ENCODE measurements around the gene MZT2A. TPM values are rescaled to one million over a fixed set of nuclear protein-coding genes. Genes with fewer than 3 reads are reported as not detected.
"Not testable (repeated sequence)": the region's sequence is repeated elsewhere in the genome, so short reads cannot be mapped to it uniquely, and the experiment has no call there.

Gene MZT2A
- polyA plus RNA-seq, 1 of the 3 experiments (the other 2 are of a cell fraction): 61.9 TPM

- TF ChIP-seq PBX3 (IDR thresholded peaks at IDR 0.05): peak; percentile 43; the same call in 1 of the 2 replicates
- H3K9me2 ChIP-seq; H4K20me1 ChIP-seq (ENCODE audit: insufficient read depth); H3K9me3 ChIP-seq; H3K27ac ChIP-seq (ENCODE audit: low read depth in 2 of 2, low read length in 1 of 2); H3K4me1 ChIP-seq (ENCODE audit: control insufficient read depth in 1 of 2, insufficient read depth in 2 of 2, low read depth in 1 of 2, low read length in 1 of 2); H3F3A ChIP-seq (replicated peaks; ENCODE audit: insufficient read depth); DNase-seq; H3K27me3 ChIP-seq (ENCODE audit: insufficient read depth); H3K36me3 ChIP-seq (replicated peaks in 1 of 2; ENCODE audit: control insufficient read depth in 1 of 2, insufficient read depth in 2 of 2, low read length in 1 of 2); POLR2A ChIA-PET; H3K79me2 ChIP-seq (ENCODE audit: insufficient read depth): not testable (repeated sequence)
- Histone ChIP-seq H3K9ac (peak within 1 kb of the TSS; percentile 25; the same call in 1 of the 2 replicates), H3K4me3 (ENCODE audit: low read depth in 2 of 2, low read length in 1 of 2) (peak within 1 kb of the TSS; percentile 34 to 51), H3K4me2 (peak within 1 kb of the TSS; percentile 66), H2AFZ (ENCODE audit: low read depth) (peak within 1 kb of the TSS; percentile 75)
- CTCF ChIA-PET: interaction anchor here (2.1 kb wide), 1 partner anchor 35 kb away, joined by 8 read pairs; the partner anchor contains the start of gene MZT2A
- WGBS (ENCODE audit: low lambda C conversion rate): 41% methylated on average over 26 of the region's 47 CpGs
Measured at GRCh38 chr2:131527131-131528001, 35.2 kb upstream of the MZT2A start, which contains the start of gene CCDC74A. TSS of gene CCDC74A (plus strand) at chr2:131527888. CDS start at chr2:131527971, 83 bp downstream.

DNA sequence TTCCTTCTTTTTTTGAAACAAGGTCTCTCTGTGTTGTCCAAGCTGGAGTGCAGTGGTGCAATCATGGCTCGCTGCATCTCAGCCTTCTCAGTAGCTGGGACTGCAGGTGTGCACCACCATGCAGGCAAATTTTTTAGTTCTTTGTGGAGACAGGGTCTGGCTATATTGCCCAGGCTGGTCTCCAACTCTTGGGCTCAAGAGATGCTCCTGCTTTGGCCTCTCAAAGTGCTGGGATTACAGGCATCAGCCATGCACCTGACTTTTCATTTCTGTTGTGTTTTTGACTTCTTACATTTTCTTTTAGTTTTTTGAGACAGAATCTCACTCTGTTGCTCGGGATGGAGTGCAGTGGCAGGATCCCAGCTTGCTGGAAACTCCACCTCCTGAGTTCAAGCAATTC lies 33.1 kb upstream of the MZT2A start:
- POLR2A ChIA-PET; H3K27ac ChIP-seq (ENCODE audit: low read depth in 2 of 2, low read length in 1 of 2); H3K4me3 ChIP-seq (ENCODE audit: low read depth in 2 of 2, low read length in 1 of 2); H3F3A ChIP-seq (replicated peaks; ENCODE audit: insufficient read depth); H2AFZ ChIP-seq (ENCODE audit: low read depth); H3K9me2 ChIP-seq; H4K20me1 ChIP-seq (ENCODE audit: insufficient read depth); DNase-seq; H3K4me2 ChIP-seq; H3K27me3 ChIP-seq (ENCODE audit: insufficient read depth); H3K9ac ChIP-seq; H3K36me3 ChIP-seq (replicated peaks in 1 of 2; ENCODE audit: control insufficient read depth in 1 of 2, insufficient read depth in 2 of 2, low read length in 1 of 2); H3K4me1 ChIP-seq (ENCODE audit: control insufficient read depth in 1 of 2, insufficient read depth in 2 of 2, low read depth in 1 of 2, low read length in 1 of 2); CTCF ChIA-PET; H3K79me2 ChIP-seq (ENCODE audit: insufficient read depth); H3K9me3 ChIP-seq: not testable (repeated sequence)
- WGBS (ENCODE audit: low lambda C conversion rate): 93% methylated on average over 2 of the region's 2 CpGs

- no peaks in the 10 kb centered on the region for H3K9me2 ChIP-seq
- ChIA-PET POLR2A (no interaction called here), CTCF (interaction anchor here (0.9 to 1.2 kb wide), 3 partner anchors 29 to 151 kb away, joined by 3 read pairs; partner anchors contain the start of gene MZT2A)
- no peak overlapping the region for H3K27ac ChIP-seq (ENCODE audit: low read depth in 2 of 2, low read length in 1 of 2)
- WGBS (ENCODE audit: low lambda C conversion rate): 89% methylated on average over 18 of the region's 20 CpGs
- no peaks in the 10 kb centered on the region for H3K79me2 ChIP-seq (ENCODE audit: insufficient read depth)
- TF ChIP-seq, protein P1, sequence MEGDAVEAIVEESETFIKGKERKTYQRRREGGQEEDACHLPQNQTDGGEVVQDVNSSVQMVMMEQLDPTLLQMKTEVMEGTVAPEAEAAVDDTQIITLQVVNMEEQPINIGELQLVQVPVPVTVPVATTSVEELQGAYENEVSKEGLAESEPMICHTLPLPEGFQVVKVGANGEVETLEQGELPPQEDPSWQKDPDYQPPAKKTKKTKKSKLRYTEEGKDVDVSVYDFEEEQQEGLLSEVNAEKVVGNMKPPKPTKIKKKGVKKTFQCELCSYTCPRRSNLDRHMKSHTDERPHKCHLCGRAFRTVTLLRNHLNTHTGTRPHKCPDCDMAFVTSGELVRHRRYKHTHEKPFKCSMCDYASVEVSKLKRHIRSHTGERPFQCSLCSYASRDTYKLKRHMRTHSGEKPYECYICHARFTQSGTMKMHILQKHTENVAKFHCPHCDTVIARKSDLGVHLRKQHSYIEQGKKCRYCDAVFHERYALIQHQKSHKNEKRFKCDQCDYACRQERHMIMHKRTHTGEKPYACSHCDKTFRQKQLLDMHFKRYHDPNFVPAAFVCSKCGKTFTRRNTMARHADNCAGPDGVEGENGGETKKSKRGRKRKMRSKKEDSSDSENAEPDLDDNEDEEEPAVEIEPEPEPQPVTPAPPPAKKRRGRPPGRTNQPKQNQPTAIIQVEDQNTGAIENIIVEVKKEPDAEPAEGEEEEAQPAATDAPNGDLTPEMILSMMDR (IDR thresholded peaks at IDR 0.05): no peak
- H3K4me3 ChIP-seq (ENCODE audit: low read depth in 2 of 2, low read length in 1 of 2): no peak overlapping the region
- no peak overlapping the region for H3K9ac ChIP-seq
- H3K36me3 ChIP-seq (replicated peaks in 1 of 2; ENCODE audit: control insufficient read depth in 1 of 2, insufficient read depth in 2 of 2, low read length in 1 of 2): peaks cover 0 to 5% of the 10 kb centered on the region in 2 experiments
- no peaks in the 10 kb centered on the region for H4K20me1 ChIP-seq (ENCODE audit: insufficient read depth)
- no peaks in the 10 kb centered on the region for H3K4me1 ChIP-seq (ENCODE audit: control insufficient read depth in 1 of 2, insufficient read depth in 2 of 2, low read depth in 1 of 2, low read length in 1 of 2)
- H3K27me3 ChIP-seq (ENCODE audit: insufficient read depth): no peaks in the 10 kb centered on the region
- no peaks in the 10 kb centered on the region for H3K9me3 ChIP-seq
- H3F3A ChIP-seq (replicated peaks; ENCODE audit: insufficient read depth): no peaks in the 10 kb centered on the region
- H2AFZ ChIP-seq (ENCODE audit: low read depth): no peak overlapping the region
- H3K4me2 ChIP-seq: no peak overlapping the region
- DNase-seq: no peak
Measured at GRCh38 chr2:131521961-131522781, 30.0 kb upstream of the MZT2A start.

DNA sequence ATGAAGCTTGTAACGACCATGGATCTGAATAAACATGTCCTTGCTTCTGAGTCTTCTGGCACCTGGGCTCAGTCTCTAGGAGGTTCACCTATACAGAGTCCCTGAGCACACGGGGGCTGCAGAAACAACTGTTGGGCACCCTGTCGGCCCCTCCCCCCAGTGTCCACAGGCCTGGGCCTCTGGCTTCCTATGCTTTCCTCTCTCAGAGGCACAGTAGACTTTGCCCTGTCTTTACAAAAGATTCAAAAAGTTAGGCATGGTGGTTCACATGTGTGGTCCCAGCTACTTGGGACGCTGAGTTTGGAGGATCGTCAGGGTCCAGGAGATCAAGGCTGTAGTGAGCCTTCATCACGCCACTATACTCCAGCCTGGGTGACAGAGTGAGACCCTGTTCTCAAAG lies 29.3 kb upstream of the MZT2A start:
- H3K9me2 ChIP-seq; H2AFZ ChIP-seq (ENCODE audit: low read depth); DNase-seq; H4K20me1 ChIP-seq (ENCODE audit: insufficient read depth); H3K4me3 ChIP-seq (ENCODE audit: low read depth in 2 of 2, low read length in 1 of 2); H3K9ac ChIP-seq; H3K9me3 ChIP-seq; H3F3A ChIP-seq (replicated peaks; ENCODE audit: insufficient read depth); H3K4me2 ChIP-seq; H3K27ac ChIP-seq (ENCODE audit: low read depth in 2 of 2, low read length in 1 of 2); POLR2A ChIA-PET; H3K36me3 ChIP-seq (replicated peaks in 1 of 2; ENCODE audit: control insufficient read depth in 1 of 2, insufficient read depth in 2 of 2, low read length in 1 of 2); H3K4me1 ChIP-seq (ENCODE audit: control insufficient read depth in 1 of 2, insufficient read depth in 2 of 2, low read depth in 1 of 2, low read length in 1 of 2); H3K27me3 ChIP-seq (ENCODE audit: insufficient read depth); H3K79me2 ChIP-seq (ENCODE audit: insufficient read depth): not testable (repeated sequence)
- CTCF ChIA-PET: interaction anchor here (0.9 to 1.2 kb wide), 3 partner anchors 29 to 151 kb away, joined by 3 read pairs; partner anchors contain the start of gene MZT2A
- WGBS (ENCODE audit: low lambda C conversion rate): 97% methylated on average over 4 of the region's 6 CpGs

All from SK-N-SH (cell line).